ENCODE measurements around the gene GLRX3. TPM values are rescaled to one million over a fixed set of nuclear protein-coding genes. Genes with fewer than 3 reads are reported as not detected.

The GLRX3 gene
- total and polyA plus RNA-seq, 2 of the 13 experiments (the other 11 are each of a cell fraction or from before 2014, with no cell fraction given): 91.4 to 135 TPM

- TF ChIP-seq, protein P1, sequence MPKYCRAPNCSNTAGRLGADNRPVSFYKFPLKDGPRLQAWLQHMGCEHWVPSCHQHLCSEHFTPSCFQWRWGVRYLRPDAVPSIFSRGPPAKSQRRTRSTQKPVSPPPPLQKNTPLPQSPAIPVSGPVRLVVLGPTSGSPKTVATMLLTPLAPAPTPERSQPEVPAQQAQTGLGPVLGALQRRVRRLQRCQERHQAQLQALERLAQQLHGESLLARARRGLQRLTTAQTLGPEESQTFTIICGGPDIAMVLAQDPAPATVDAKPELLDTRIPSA (CRISPR knock-in tag; IDR thresholded peaks at IDR 0.05; ENCODE audit: borderline replicate concordance): no peak
- TF ChIP-seq ZHX2 (IDR thresholded peaks at IDR 0.05; ENCODE audit: low read depth) (no peak), ZHX2 (CRISPR knock-in tag; IDR thresholded peaks at IDR 0.05; ENCODE audit: borderline replicate concordance) (no peak)
- TF ChIP-seq, protein P2, sequence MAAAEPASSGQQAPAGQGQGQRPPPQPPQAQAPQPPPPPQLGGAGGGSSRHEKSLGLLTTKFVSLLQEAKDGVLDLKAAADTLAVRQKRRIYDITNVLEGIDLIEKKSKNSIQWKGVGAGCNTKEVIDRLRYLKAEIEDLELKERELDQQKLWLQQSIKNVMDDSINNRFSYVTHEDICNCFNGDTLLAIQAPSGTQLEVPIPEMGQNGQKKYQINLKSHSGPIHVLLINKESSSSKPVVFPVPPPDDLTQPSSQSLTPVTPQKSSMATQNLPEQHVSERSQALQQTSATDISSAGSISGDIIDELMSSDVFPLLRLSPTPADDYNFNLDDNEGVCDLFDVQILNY (CRISPR knock-in tag; conservative IDR thresholded peaks at IDR 0.05): no peak
Observed at GRCh38 chr10:130208807-130209206, 72.6 kb downstream of the GLRX3 start (continued).

- H3K79me2 ChIP-seq (ENCODE audit: insufficient read depth, low read length): no peaks in the 10 kb centered on the region
- WGBS (ENCODE audit: low lambda C conversion rate): 0% methylated on average over 2 of the region's 4 CpGs
- H3K9ac ChIP-seq (ENCODE audit: insufficient read depth, low read depth, low read length): no peak overlapping the region
- intact Hi-C loops (cut with micrococcal nuclease; ENCODE audit: unreplicated experiment): no loop called here
- BruUV-seq (replicated peaks): no TSS peak
- in situ Hi-C loops (cut with HindIII; ENCODE audit: extremely low pct_ligation_motif_present, low pct_unique_long_range_greater_than_20kb): no loop called here
- no peak overlapping the region for H3K4me2 ChIP-seq (ENCODE audit: low read depth, low read length)
- no peak overlapping the region for H2AFZ ChIP-seq (ENCODE audit: low read length)
- ATAC-seq (no peak), DNase-seq (ENCODE audit: low spot score) (no peak), FAIRE-seq (no peak)
- H3K27me3 ChIP-seq (ENCODE audit: control insufficient read depth in 1 of 2, insufficient read depth in 2 of 2, low read length in 2 of 2): no peaks in the 10 kb centered on the region; a peak in 1 of 5 replicates
- H4K20me1 ChIP-seq (ENCODE audit: insufficient read depth, low read length): no peaks in the 10 kb centered on the region
- ChIA-PET POLR2A (no interaction called here), CTCF (ENCODE audit: low intra/inter-chr PET ratio, low total read pairs) (no interaction called here)
- no peak overlapping the region for H3K4me3 ChIP-seq (replicated peaks in 1 of 3; ENCODE audit: insufficient read depth in 1 of 3, low read depth in 2 of 3, low read length in 3 of 3)
- no peaks in the 10 kb centered on the region for H3K36me3 ChIP-seq (replicated peaks in 1 of 2; ENCODE audit: control insufficient read depth in 1 of 2, insufficient read depth in 2 of 2, low read length in 2 of 2)
- H3K4me1 ChIP-seq (ENCODE audit: insufficient read depth, low read length): no peaks in the 10 kb centered on the region
- H3K9me3 ChIP-seq (ENCODE audit: low read length): no peaks in the 10 kb centered on the region
- H3K27ac ChIP-seq (ENCODE audit: extremely low read length, insufficient read depth, low read length): no peak overlapping the region
- no peak for TF ChIP-seq CSRNP2 (CRISPR knock-in tag; conservative IDR thresholded peaks at IDR 0.05; ENCODE audit: low read depth)
- TF ChIP-seq ZNF552 (CRISPR knock-in tag; IDR thresholded peaks at IDR 0.05; ENCODE audit: borderline replicate concordance): no peak
- TF ChIP-seq ZNF772 (CRISPR knock-in tag; IDR thresholded peaks at IDR 0.05): no peak
- TF ChIP-seq ZNF614 (CRISPR knock-in tag; IDR thresholded peaks at IDR 0.05; ENCODE audit: borderline replicate concordance): no peak
- TF ChIP-seq SNAI1 (CRISPR knock-in tag; IDR thresholded peaks at IDR 0.05; ENCODE audit: borderline replicate concordance): no peak
- no peak for TF ChIP-seq RFX5 (IDR thresholded peaks at IDR 0.05; ENCODE audit: low read depth, low read length)
- no peak for TF ChIP-seq GRHL1 (CRISPR knock-in tag; conservative IDR thresholded peaks at IDR 0.05)
- no peak for TF ChIP-seq SNRNP70 (IDR thresholded peaks at IDR 0.05; ENCODE audit: low read depth, low read length)
Observed at GRCh38 chr10:130212746-130213145, 76.6 kb downstream of the GLRX3 start.

All from HepG2 (cell line).